T-helper 2 cell treated with Interferon-gamma antibody and Interleukin-4, amounts not matched to agents 5 μg/mL and 100 μg/mL, for 36 hours (primary cell): ENCODE measurements around the gene MRAS.
"Not testable (repeated sequence)": the region's sequence is repeated elsewhere in the genome, so short reads cannot be mapped to it uniquely, and the experiment has no call there.

Experiments used
- DNase-seq: peaks from one replicate; pipeline ENCODE4 v3.0.0; 2021; ENCODE audit warnings: low spot score
- H3K27ac Mint-ChIP-seq: one replicate; pipeline ENCODE4 v1.8.0; 2021; ENCODE audit warnings: mild to moderate bottlenecking, mixed read lengths
- H3K27me3 Mint-ChIP-seq: one replicate; pipeline ENCODE4 v1.8.0; 2021; ENCODE audit warnings: low read depth, mixed read lengths
- H3K36me3 Mint-ChIP-seq: one replicate; pipeline ENCODE4 v1.8.0; 2021; ENCODE audit warnings: low read depth, mixed read lengths
- H3K4me1 Mint-ChIP-seq: one replicate; pipeline ENCODE4 v1.8.0; 2021; ENCODE audit warnings: low read depth, mixed read lengths
- H3K4me3 Mint-ChIP-seq: one replicate; pipeline ENCODE4 v1.8.0; 2022; ENCODE audit warnings: mild to moderate bottlenecking, moderate library complexity, mixed read lengths
- H3K9me3 Mint-ChIP-seq: one replicate; pipeline ENCODE4 v1.8.0; 2021; ENCODE audit warnings: mixed read lengths

The MRAS gene

DNA sequence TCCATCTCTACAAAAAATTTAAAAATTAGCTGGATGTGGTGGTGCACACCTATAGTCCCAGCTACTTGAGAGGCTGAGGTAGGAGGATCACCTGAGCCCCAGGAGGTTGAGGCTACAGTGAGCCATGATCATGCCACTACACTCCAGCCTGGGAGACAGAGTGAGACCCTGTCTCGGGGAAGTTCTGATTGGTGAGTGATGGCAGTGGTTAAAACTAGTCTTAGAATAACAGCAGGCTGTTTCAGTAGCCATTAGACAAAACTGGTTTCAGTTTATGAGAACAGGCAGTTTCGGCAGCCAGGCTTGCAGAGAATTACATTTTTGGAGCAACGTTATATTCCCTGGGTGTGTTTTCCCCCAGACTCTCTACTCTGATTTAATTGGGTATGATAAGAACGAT lies 67.9 kb downstream of the MRAS start:
- H3K4me1 Mint-ChIP-seq, H3K9me3 Mint-ChIP-seq, H3K36me3 Mint-ChIP-seq, DNase-seq, H3K4me3 Mint-ChIP-seq, H3K27ac Mint-ChIP-seq, H3K27me3 Mint-ChIP-seq: not testable (repeated sequence)

GRCh38 chr3:138417559-138417982 lies 69.2 kb downstream of the MRAS start:
- H3K9me3 Mint-ChIP-seq: no peaks in the 10 kb centered on the region
- DNase-seq: peak; percentile 35
- no peaks in the 10 kb centered on the region for H3K4me1 Mint-ChIP-seq
- peaks cover 9% of the 10 kb centered on the region for H3K27me3 Mint-ChIP-seq
- H3K27ac Mint-ChIP-seq: no peak overlapping the region
- no peak overlapping the region for H3K4me3 Mint-ChIP-seq
- no peaks in the 10 kb centered on the region for H3K36me3 Mint-ChIP-seq

DNA sequence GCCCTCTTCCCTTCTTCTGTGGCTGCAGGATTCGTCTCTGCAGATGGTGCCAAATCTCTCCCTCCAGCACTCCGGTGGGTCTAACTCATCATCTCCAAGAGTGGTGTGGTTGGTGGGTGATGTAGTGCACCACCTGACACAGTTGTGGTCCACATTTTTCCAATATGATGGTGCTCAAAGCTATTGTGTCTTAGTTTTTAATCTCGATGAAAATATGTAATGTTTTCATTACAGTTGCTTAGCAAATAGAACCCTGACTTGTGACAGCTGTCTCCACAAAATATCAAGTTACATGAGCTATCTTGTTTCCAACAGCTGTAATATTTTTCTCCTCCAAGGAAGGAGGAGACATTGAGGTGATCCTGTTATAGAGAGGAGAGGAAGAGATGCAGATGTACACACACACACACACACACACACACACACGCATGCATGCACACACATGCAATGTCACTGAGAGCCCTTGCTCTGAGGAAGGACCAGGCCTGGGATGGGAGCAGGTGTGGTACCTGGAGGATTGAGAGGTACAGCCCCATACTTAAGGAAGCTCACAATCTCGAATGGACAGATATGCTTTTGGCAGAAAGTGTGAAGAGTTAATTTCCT lies 70.3 kb downstream of the MRAS start:
- H3K4me3 Mint-ChIP-seq: no peak overlapping the region
- H3K36me3 Mint-ChIP-seq: no peaks in the 10 kb centered on the region
- H3K9me3 Mint-ChIP-seq: no peaks in the 10 kb centered on the region
- H3K27me3 Mint-ChIP-seq: peaks cover 9% of the 10 kb centered on the region
- no peaks in the 10 kb centered on the region for H3K4me1 Mint-ChIP-seq
- DNase-seq: no peak
- H3K27ac Mint-ChIP-seq: no peak overlapping the region

- Mint-ChIP-seq H3K9me3 (no peaks in the 10 kb centered on the region), H3K4me1 (peaks cover 2% of the 10 kb centered on the region), H3K27me3 (peaks cover 9% of the 10 kb centered on the region), H3K36me3 (no peaks in the 10 kb centered on the region), H3K27ac (no peak overlapping the region), H3K4me3 (no peak overlapping the region)
- no peak for DNase-seq
Measured at GRCh38 chr3:138423316-138423715, 74.9 kb downstream of the MRAS start.

DNA sequence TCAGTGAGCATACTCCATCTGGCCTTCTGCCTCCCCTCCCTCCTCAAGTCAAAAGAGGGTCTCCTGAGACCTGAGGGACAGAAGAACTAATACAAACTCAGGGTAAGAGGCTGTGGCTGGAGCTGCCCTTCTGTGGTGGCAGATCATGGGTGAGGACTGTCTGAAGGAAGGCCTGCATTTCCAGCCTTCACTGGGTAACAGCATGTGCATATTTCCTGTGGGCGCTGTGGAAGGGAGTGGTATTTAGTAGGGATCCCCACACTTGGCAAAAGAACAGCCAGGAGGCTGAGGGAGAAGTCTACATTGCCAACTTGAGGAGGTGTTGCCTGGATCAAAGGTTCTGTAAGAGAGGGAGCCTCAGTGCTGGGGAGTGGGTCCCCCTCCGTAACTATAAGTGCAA lies 75.9 kb downstream of the MRAS start:
- no peak overlapping the region for H3K4me3 Mint-ChIP-seq
- H3K4me1 Mint-ChIP-seq: peaks cover 2% of the 10 kb centered on the region
- no peak for DNase-seq
- no peak overlapping the region for H3K27ac Mint-ChIP-seq
- H3K9me3 Mint-ChIP-seq: no peaks in the 10 kb centered on the region
- peaks cover 12% of the 10 kb centered on the region for H3K27me3 Mint-ChIP-seq
- H3K36me3 Mint-ChIP-seq: no peaks in the 10 kb centered on the region

DNA sequence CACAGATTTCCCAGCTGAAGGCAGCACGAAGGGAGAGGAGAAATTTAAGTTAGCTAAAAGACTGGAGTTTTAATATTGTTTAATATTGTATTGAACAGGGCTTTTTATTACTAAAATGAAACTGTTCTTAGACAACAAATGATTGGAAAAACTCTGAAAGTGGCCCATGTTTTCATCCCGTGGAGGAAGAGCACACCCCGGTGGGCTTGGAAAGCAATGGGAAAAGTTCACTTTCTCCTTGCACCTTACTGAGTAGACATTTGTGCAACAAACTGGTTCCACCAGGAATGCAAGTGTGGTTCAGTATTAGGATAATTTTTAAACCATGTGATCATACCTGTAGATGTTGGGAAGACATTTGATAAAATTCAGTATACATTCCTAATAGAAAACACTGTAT lies 77.8 kb downstream of the MRAS start:
- H3K36me3 Mint-ChIP-seq: no peaks in the 10 kb centered on the region
- DNase-seq: no peak
- H3K9me3 Mint-ChIP-seq: no peaks in the 10 kb centered on the region

GRCh38 chr3:138426754-138427153 lies 78.4 kb downstream of the MRAS start:
- not testable (repeated sequence) for H3K4me3 Mint-ChIP-seq, H3K27ac Mint-ChIP-seq, DNase-seq, H3K36me3 Mint-ChIP-seq, H3K4me1 Mint-ChIP-seq, H3K9me3 Mint-ChIP-seq
- H3K27me3 Mint-ChIP-seq: peaks cover 21% of the 10 kb centered on the region

More for the DNA sequence above, 77.8 kb downstream of the MRAS start:
- Mint-ChIP-seq H3K27me3 (peaks cover 20% of the 10 kb centered on the region), H3K27ac (no peak overlapping the region), H3K4me3 (no peak overlapping the region), H3K4me1 (peaks cover 2% of the 10 kb centered on the region)

GRCh38 chr3:138429665-138430064 lies 81.3 kb downstream of the MRAS start:
- Mint-ChIP-seq H3K27ac (no peak overlapping the region), H3K9me3 (no peaks in the 10 kb centered on the region), H3K4me1 (peaks cover 9% of the 10 kb centered on the region), H3K36me3 (no peaks in the 10 kb centered on the region), H3K4me3 (no peak overlapping the region), H3K27me3 (peaks cover 41% of the 10 kb centered on the region)
- no peak for DNase-seq

- no peak overlapping the region for H3K4me3 Mint-ChIP-seq
- H3K9me3 Mint-ChIP-seq: no peaks in the 10 kb centered on the region
- no peak for DNase-seq
- peaks cover 7% of the 10 kb centered on the region for H3K4me1 Mint-ChIP-seq
- H3K36me3 Mint-ChIP-seq: no peaks in the 10 kb centered on the region
- no peak overlapping the region for H3K27ac Mint-ChIP-seq
- peaks cover 65% of the 10 kb centered on the region for H3K27me3 Mint-ChIP-seq
Measured at GRCh38 chr3:138432576-138433240, 84.3 kb downstream of the MRAS start.

- H3K4me3 Mint-ChIP-seq: peak overlapping the region; percentile 82
- DNase-seq: no peak
- no peaks in the 10 kb centered on the region for H3K9me3 Mint-ChIP-seq
- H3K27me3 Mint-ChIP-seq: peaks cover 67% of the 10 kb centered on the region
- peaks cover 7% of the 10 kb centered on the region for H3K4me1 Mint-ChIP-seq
- no peaks in the 10 kb centered on the region for H3K36me3 Mint-ChIP-seq
- no peak overlapping the region for H3K27ac Mint-ChIP-seq
Measured at GRCh38 chr3:138433892-138434275, 85.5 kb downstream of the MRAS start.

GRCh38 chr3:138434276-138434874 lies 86.0 kb downstream of the MRAS start, which contains the start of gene ESYT3:
Gene ESYT3, plus strand, starts transcription at chr3:138434616. Its CDS starts 183 bp downstream, at chr3:138434799.
- Mint-ChIP-seq H3K27ac (no peak within 1 kb of the TSS), H3K27me3 (peaks cover 63% of the 10 kb centered on the region), H3K4me1 (peaks cover 7% of the 10 kb centered on the region), H3K9me3 (no peaks in the 10 kb centered on the region), H3K36me3 (no peaks in the 10 kb centered on the region), H3K4me3 (peak within 1 kb of the TSS; percentile 82)
- peak; percentile 55 for DNase-seq

DNA sequence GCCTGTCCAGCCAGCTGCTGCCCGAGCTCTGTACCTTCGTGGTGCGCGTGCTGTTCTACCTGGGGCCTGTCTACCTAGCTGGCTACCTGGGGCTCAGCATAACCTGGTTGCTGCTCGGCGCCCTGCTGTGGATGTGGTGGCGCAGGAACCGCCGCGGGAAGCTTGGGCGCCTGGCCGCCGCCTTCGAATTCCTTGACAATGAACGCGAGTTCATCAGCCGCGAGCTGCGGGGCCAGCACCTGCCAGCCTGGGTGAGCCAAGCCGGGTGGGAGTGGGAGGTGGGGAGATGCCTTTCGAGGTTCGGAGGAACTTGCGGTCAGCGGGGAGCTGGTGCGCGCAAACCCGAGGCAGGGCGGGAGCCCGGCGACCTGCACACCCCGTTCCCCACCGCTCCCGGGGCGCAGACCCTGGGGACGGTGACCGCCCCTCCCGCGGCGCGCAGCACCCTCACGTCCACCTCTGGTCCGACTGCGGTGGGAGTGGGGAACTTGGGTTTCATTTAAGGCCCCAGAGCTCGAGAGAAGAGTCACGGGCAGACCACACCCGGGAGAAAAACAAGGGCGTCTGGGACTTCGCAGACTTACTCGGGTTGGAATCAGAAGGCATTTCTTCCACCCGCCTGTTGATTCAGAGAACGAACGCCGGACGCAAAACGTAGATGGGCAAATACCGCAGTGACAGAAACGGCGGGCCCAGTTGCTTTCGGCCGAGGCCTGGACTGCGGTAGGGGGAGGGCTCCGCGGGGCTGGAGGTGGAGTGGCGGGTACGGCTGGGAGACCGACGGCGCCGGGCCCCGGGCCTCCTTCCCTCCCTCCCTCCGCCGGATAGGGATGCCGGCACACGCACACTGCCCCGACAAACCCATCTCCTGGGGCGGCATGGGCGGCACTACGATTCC lies 86.7 kb downstream of the MRAS start:
- peak overlapping the region; percentile 66 for H3K4me3 Mint-ChIP-seq
- H3K36me3 Mint-ChIP-seq: no peaks in the 10 kb centered on the region
- no peak overlapping the region for H3K27ac Mint-ChIP-seq
- H3K9me3 Mint-ChIP-seq: no peaks in the 10 kb centered on the region
- H3K4me1 Mint-ChIP-seq: peaks cover 7% of the 10 kb centered on the region
- H3K27me3 Mint-ChIP-seq: peaks cover 60% of the 10 kb centered on the region
- no peak for DNase-seq

DNA sequence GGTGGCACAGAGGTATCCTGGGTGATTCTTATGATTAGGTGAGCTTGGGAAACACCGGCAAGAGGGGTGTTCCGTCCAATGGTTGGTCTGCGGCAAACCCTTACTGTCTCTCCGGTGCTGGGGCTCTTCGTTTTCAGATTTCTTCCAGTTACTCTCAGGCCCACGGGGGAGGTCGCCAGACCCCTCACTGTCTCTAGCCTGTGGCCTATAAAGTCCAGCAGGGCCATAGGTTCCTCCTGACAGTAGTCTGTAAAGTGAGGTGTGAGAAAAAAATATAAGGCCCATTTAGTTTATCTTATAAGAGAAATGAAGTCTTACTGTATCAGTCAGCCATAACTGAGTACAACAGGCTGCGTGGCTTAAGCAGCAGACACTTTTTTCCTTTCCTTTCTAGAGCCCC lies 87.5 kb downstream of the MRAS start:
- H3K27ac Mint-ChIP-seq: no peak overlapping the region
- H3K4me1 Mint-ChIP-seq: peaks cover 7% of the 10 kb centered on the region
- H3K9me3 Mint-ChIP-seq: no peaks in the 10 kb centered on the region
- peaks cover 58% of the 10 kb centered on the region for H3K27me3 Mint-ChIP-seq
- H3K36me3 Mint-ChIP-seq: no peaks in the 10 kb centered on the region
- peak overlapping the region; percentile 39 for H3K4me3 Mint-ChIP-seq
- no peak for DNase-seq

DNA sequence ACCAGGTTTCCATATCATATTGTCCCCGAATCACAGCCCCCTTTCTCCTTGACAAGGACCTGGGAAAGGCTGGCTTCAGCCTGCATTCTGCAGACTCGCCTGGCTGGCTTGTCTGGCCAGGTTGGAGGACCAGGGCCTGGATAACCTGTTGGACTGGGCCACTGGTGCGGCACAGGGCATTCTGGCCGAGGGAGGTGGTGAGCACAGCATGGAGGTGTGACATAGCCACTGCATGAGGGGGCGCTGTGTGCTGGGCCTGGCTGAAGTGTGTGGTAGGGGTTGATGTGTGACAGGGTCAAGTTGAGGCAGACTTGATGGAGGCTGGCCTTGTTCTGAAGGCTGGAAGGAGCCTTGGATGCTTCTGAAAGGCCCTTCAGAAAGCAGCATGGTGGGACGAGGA lies 88.9 kb downstream of the MRAS start:
- no peak overlapping the region for H3K4me3 Mint-ChIP-seq
- H3K27me3 Mint-ChIP-seq: peaks cover 55% of the 10 kb centered on the region
- no peak for DNase-seq
- H3K9me3 Mint-ChIP-seq: no peaks in the 10 kb centered on the region
- H3K27ac Mint-ChIP-seq: no peak overlapping the region
- peaks cover 7% of the 10 kb centered on the region for H3K4me1 Mint-ChIP-seq
- no peaks in the 10 kb centered on the region for H3K36me3 Mint-ChIP-seq
